Measurements from ENCODE around the gene DGKG. TPM values are rescaled to one million over a fixed set of nuclear protein-coding genes. Genes with fewer than 3 reads are reported as not detected.

The DGKG gene
- total RNA-seq, 1 experiment from 2014 or later: 45.2 TPM

DNA sequence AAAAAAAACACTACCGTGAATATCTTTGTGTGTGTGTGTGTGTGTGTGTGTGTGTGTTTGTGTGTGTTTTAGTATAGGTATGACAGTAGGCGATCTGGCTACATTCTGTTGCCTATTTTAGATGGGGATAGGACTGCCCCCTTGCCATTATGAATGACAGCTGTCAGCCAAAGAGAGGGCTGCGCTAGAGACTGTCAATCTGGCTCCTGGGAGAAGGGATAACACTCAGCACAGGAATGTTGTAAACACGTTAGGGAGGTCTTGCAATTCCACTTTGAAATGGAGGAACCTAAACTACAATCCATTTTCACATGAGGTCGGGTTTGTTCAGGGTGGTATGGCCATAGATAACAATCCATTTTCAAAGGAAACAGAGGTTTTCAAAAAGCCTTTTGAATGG, 239.0 kb downstream of the DGKG start:
- TF ChIP-seq, protein P1, sequence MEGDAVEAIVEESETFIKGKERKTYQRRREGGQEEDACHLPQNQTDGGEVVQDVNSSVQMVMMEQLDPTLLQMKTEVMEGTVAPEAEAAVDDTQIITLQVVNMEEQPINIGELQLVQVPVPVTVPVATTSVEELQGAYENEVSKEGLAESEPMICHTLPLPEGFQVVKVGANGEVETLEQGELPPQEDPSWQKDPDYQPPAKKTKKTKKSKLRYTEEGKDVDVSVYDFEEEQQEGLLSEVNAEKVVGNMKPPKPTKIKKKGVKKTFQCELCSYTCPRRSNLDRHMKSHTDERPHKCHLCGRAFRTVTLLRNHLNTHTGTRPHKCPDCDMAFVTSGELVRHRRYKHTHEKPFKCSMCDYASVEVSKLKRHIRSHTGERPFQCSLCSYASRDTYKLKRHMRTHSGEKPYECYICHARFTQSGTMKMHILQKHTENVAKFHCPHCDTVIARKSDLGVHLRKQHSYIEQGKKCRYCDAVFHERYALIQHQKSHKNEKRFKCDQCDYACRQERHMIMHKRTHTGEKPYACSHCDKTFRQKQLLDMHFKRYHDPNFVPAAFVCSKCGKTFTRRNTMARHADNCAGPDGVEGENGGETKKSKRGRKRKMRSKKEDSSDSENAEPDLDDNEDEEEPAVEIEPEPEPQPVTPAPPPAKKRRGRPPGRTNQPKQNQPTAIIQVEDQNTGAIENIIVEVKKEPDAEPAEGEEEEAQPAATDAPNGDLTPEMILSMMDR (conservative IDR thresholded peaks at IDR 0.05; ENCODE audit: low read depth, low read length): no peak
- TF ChIP-seq EZH2 (IDR thresholded peaks at IDR 0.05; ENCODE audit: borderline replicate concordance, low read depth, low read length, poor library complexity, severe bottlenecking): no peak
- no peak overlapping the region for H3K27ac ChIP-seq (ENCODE audit: low read depth, low read length, poor library complexity, severe bottlenecking)
- H3K4me1 ChIP-seq (ENCODE audit: insufficient read depth, low read length, poor library complexity, severe bottlenecking): peaks cover 14% of the 10 kb centered on the region
- no TSS peak for BruUV-seq (replicated peaks)
- no peak for DNase-seq (ENCODE audit: low spot score)
- ChIA-PET POLR2A (ENCODE audit: low non-redundant PET) (interaction anchor here (0.6 kb wide), 1 partner anchor 1520 kb away, joined by 7 read pairs; no protein-coding TSS in a partner anchor), CTCF (no interaction called here)
- no peaks in the 10 kb centered on the region for H3K36me3 ChIP-seq (ENCODE audit: insufficient read depth, low read length, poor library complexity, severe bottlenecking)
- no peaks in the 10 kb centered on the region for H3K9me3 ChIP-seq (ENCODE audit: low read depth, low read length, poor library complexity, severe bottlenecking)
- no peaks in the 10 kb centered on the region for H3K27me3 ChIP-seq (replicated peaks; ENCODE audit: insufficient read depth, low read depth, low read length, poor library complexity)
- no peak overlapping the region for H3K4me3 ChIP-seq (ENCODE audit: low read depth, low read length, poor library complexity, severe bottlenecking)
- intact Hi-C loops (cut with micrococcal nuclease; ENCODE audit: unreplicated experiment): no loop called here

DNA sequence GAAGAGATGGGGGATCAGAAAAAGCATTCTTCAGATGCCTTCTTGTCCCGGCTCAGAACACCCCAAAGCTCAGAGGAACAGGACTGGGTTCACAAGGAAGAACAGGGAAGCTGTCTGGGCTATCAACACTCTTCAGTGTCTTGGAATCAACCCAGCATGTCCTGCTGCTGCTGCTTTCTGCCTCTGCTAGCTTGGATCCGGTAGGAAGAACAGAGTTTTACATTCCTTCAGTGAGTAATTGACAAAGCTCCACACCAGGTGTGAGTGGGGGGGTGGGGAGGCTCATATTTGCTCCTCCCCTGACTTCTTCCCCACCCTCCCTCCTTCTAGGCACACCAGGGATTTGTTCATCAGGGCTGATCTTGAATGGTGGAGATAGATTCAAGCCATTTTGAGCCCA, 240.1 kb downstream of the DGKG start:
- DNase-seq (ENCODE audit: low spot score): no peak
- TF ChIP-seq EZH2 (IDR thresholded peaks at IDR 0.05; ENCODE audit: borderline replicate concordance, low read depth, low read length, poor library complexity, severe bottlenecking): no peak
- TF ChIP-seq, protein P1 (conservative IDR thresholded peaks at IDR 0.05; ENCODE audit: low read depth, low read length): no peak
- CTCF ChIA-PET: no interaction called here

DNA sequence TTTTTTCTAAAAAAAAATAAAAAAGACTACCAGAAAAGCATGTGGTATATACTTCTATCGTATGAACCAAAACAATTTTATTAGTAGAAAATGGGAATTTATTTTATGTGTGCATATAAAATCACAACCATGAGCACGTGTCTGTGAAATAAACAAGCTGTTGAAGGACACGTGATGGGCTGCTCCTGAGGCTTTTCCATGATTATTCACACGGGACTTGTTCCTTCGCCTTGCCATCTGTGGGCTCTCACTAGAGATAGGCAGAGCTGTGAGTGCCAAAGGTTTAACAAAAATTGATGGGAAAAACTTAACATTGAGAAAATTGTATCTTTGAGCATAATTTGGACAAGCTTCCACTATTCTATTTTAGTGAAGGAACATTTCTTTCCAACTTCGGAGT, 240.8 kb downstream of the DGKG start:
- DNase-seq (ENCODE audit: low spot score): no peak
- H3K36me3 ChIP-seq (ENCODE audit: insufficient read depth, low read length, poor library complexity, severe bottlenecking): no peaks in the 10 kb centered on the region
- TF ChIP-seq, protein P1 (conservative IDR thresholded peaks at IDR 0.05; ENCODE audit: low read depth, low read length): no peak
- no peak for TF ChIP-seq EZH2 (IDR thresholded peaks at IDR 0.05; ENCODE audit: borderline replicate concordance, low read depth, low read length, poor library complexity, severe bottlenecking)
- H3K4me3 ChIP-seq (ENCODE audit: low read depth, low read length, poor library complexity, severe bottlenecking): no peak overlapping the region
- H3K4me1 ChIP-seq (ENCODE audit: insufficient read depth, low read length, poor library complexity, severe bottlenecking): peaks cover 14% of the 10 kb centered on the region
- intact Hi-C loops (cut with micrococcal nuclease; ENCODE audit: unreplicated experiment): no loop called here
- no peaks in the 10 kb centered on the region for H3K9me3 ChIP-seq (ENCODE audit: low read depth, low read length, poor library complexity, severe bottlenecking)
- H3K27ac ChIP-seq (ENCODE audit: low read depth, low read length, poor library complexity, severe bottlenecking): no peak overlapping the region
- no TSS peak for BruUV-seq (replicated peaks)
- CTCF ChIA-PET: no interaction called here
- POLR2A ChIA-PET (ENCODE audit: low non-redundant PET): interaction anchor here (0.6 kb wide), 1 partner anchor 358 kb away, joined by 6 read pairs; no protein-coding TSS in a partner anchor
- H3K27me3 ChIP-seq (replicated peaks; ENCODE audit: insufficient read depth, low read depth, low read length, poor library complexity): no peaks in the 10 kb centered on the region

More for the DNA sequence above, 240.1 kb downstream of the DGKG start:
- no TSS peak for BruUV-seq (replicated peaks)
- POLR2A ChIA-PET (ENCODE audit: low non-redundant PET): interaction anchor here (0.6 kb wide), 1 partner anchor 358 kb away, joined by 6 read pairs; no protein-coding TSS in a partner anchor
- intact Hi-C loops (cut with micrococcal nuclease; ENCODE audit: unreplicated experiment): no loop called here
- Histone ChIP-seq H3K27me3 (replicated peaks; ENCODE audit: insufficient read depth, low read depth, low read length, poor library complexity) (no peaks in the 10 kb centered on the region), H3K4me3 (ENCODE audit: low read depth, low read length, poor library complexity, severe bottlenecking) (no peak overlapping the region), H3K4me1 (ENCODE audit: insufficient read depth, low read length, poor library complexity, severe bottlenecking) (peaks cover 14% of the 10 kb centered on the region), H3K36me3 (ENCODE audit: insufficient read depth, low read length, poor library complexity, severe bottlenecking) (no peaks in the 10 kb centered on the region), H3K9me3 (ENCODE audit: low read depth, low read length, poor library complexity, severe bottlenecking) (no peaks in the 10 kb centered on the region), H3K27ac (ENCODE audit: low read depth, low read length, poor library complexity, severe bottlenecking) (no peak overlapping the region)

Measured in A673 (cell line).